OCI-LY1 (cell line): ENCODE results near the gene DPEP2NB.

Experiments
- H2AFZ ChIP-seq: fragments of 200-600 bp; sonication (generic), shearing (Covaris generic); 2 replicates; pipeline ENCODE4 v1.6.0; 2014; ENCODE audit warnings: antibody characterized with exemption, mild to moderate bottlenecking, low read length
- H3F3A ChIP-seq: fragments of 200-600 bp; sonication (generic), shearing (Covaris generic); 2 replicates; pipeline ENCODE4 v1.6.0; 2014; ENCODE audit warnings: mild to moderate bottlenecking, antibody characterized with exemption, low read length, moderate library complexity; ENCODE audit not compliant: insufficient read depth
- H3K27ac ChIP-seq: fragments of 200-600 bp; sonication (generic); 2 replicates; pipeline ENCODE4 v1.5.1; 2014; ENCODE audit warnings: low read length, mixed run types, mild to moderate bottlenecking, low read depth; ENCODE audit not compliant: poor library complexity, severe bottlenecking
- H3K27me3 ChIP-seq: fragments of 200-600 bp; sonication (generic); 2 replicates; pipeline ENCODE4 v1.6.0; 2014; ENCODE audit warnings: antibody characterized with exemption, mild to moderate bottlenecking, low read length, moderate library complexity; ENCODE audit not compliant: insufficient read depth
- H3K36me3 ChIP-seq: fragments of 200-600 bp; sonication (generic); 2 replicates; pipeline ENCODE4 v1.6.1; 2014; ENCODE audit warnings: mild to moderate bottlenecking, antibody characterized with exemption, low read length, moderate library complexity, mixed read lengths; ENCODE audit not compliant: insufficient read depth
- H3K4me1 ChIP-seq: fragments of 200-600 bp; sonication (generic); 2 replicates; pipeline ENCODE4 v1.5.1; 2014; ENCODE audit warnings: mild to moderate bottlenecking, low read length, moderate library complexity; ENCODE audit not compliant: insufficient read depth, severe bottlenecking
- H3K4me2 ChIP-seq: fragments of 200-600 bp; sonication (generic), shearing (Covaris generic); 2 replicates; pipeline ENCODE4 v1.6.1; 2014; ENCODE audit warnings: low read length
- H3K4me3 ChIP-seq: fragments of 200-600 bp; sonication (generic); 2 replicates; pipeline ENCODE4 v1.5.1; 2014; ENCODE audit warnings: low read length, low read depth, mild to moderate bottlenecking, mixed read lengths; ENCODE audit not compliant: poor library complexity, severe bottlenecking
- H3K79me2 ChIP-seq: fragments of 200-600 bp; shearing (Covaris generic); 2 replicates; pipeline ENCODE4 v1.6.1; 2016; ENCODE audit warnings: mixed run types, low read length, mixed read lengths; ENCODE audit not compliant: insufficient read depth
- H3K9ac ChIP-seq: fragments of 200-600 bp; sonication (generic), shearing (Covaris generic); 2 replicates; pipeline ENCODE4 v1.6.1; 2014; ENCODE audit warnings: mild to moderate bottlenecking, low read length, mixed read lengths
- H3K9me2 ChIP-seq: fragments of 200-600 bp; sonication (generic), shearing (Covaris generic); 2 replicates; pipeline ENCODE4 v1.6.1; 2014; ENCODE audit warnings: low read depth, mild to moderate bottlenecking, low read length, mixed read lengths
- H3K9me3 ChIP-seq: fragments of 200-600 bp; shearing (Covaris generic); 2 replicates; pipeline ENCODE4 v1.6.1; 2014; ENCODE audit warnings: low read length, mixed read lengths
- H4K20me1 ChIP-seq: fragments of 200-600 bp; sonication (generic), shearing (Covaris generic); 2 replicates; pipeline ENCODE4 v1.6.0; 2016; ENCODE audit warnings: mild to moderate bottlenecking, low read length; ENCODE audit not compliant: insufficient read depth
- CTCF ChIP-seq: fragments of 200-600 bp; sonication (generic), shearing (Covaris generic); IDR thresholded peaks from 2 replicates; pipeline ENCODE4 v1.5.1; 2017; ENCODE audit warnings: mild to moderate bottlenecking, antibody characterized with exemption, low read length, moderate library complexity, mixed read lengths
- EZH2 ChIP-seq: fragments of 200-600 bp; sonication (generic), shearing (Covaris generic); IDR thresholded peaks from 2 replicates; pipeline ENCODE4 v1.8.0; 2017; ENCODE audit warnings: borderline replicate concordance, mixed run types, mild to moderate bottlenecking, antibody characterized with exemption, low read length, moderate library complexity, mixed read lengths

Gene DPEP2NB

GRCh38 chr16:67965668-67966548 is 49.8 kb downstream of the DPEP2NB start:
- no peak for TF ChIP-seq EZH2
- TF ChIP-seq CTCF, result no peak
- Histone ChIP-seq H2AFZ (no peak overlapping the region), H3K9me3 (no peaks in the 10 kb centered on the region), H3K4me1 (peaks cover 33% of the 10 kb centered on the region), H3K9me2 (no peaks in the 10 kb centered on the region), H3K79me2 (no peaks in the 10 kb centered on the region), H3K27me3 (no peaks in the 10 kb centered on the region), H4K20me1 (no peaks in the 10 kb centered on the region), H3K4me3 (no peak overlapping the region), H3K36me3 (0 out of 2 replicates have a peak, but pooled peaks cover 5% of the 10 kb centered on the region), H3K27ac (peak overlapping the region; percentile 13), H3F3A (no peaks in the 10 kb centered on the region), H3K4me2 (no peak overlapping the region), H3K9ac (no peak overlapping the region)

DNA sequence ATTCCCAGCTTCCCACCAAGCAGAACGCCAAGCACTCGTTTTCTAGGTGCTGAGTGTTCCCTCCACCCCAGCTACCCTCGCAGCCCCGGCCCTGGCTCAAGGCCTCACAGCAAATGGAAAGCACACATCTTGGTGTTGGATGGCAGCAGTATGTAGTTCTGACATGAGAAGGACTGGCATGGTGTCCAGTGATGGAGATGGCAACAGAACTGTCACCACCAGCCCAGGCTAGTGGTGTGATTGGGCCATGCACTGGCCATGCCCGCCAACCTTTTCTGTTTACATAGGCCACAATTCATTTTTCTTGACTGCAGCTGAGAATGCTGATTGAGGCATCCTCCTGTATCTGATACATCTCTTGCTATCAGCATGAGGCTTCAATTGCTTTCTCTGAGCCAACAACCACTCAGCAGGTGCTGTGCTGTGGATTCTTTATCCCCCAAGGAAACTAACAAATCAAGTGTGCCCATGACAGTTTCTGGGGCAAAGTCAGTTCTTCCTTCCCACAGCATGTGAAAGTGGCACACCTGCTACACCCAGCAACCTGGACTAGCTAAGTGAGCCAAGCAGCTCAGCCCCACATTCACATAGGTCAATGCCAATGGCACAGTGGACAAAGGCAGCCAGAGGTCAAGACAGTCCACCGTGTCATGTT is 51.1 kb downstream of the DPEP2NB start:
- Histone ChIP-seq H3K4me1 (peaks cover 33% of the 10 kb centered on the region), H2AFZ (no peak overlapping the region), H3K79me2 (no peaks in the 10 kb centered on the region), H3K9me2 (no peaks in the 10 kb centered on the region), H3F3A (no peaks in the 10 kb centered on the region), H3K27ac (no peak overlapping the region), H3K4me3 (no peak overlapping the region), H3K9ac (no peak overlapping the region), H3K27me3 (no peaks in the 10 kb centered on the region), H3K4me2 (no peak overlapping the region), H3K9me3 (no peaks in the 10 kb centered on the region), H3K36me3 (0 out of 2 replicates have a peak, but pooled peaks cover 5% of the 10 kb centered on the region), H4K20me1 (no peaks in the 10 kb centered on the region)
- no peak for TF ChIP-seq CTCF
- TF ChIP-seq EZH2, result no peak

DNA sequence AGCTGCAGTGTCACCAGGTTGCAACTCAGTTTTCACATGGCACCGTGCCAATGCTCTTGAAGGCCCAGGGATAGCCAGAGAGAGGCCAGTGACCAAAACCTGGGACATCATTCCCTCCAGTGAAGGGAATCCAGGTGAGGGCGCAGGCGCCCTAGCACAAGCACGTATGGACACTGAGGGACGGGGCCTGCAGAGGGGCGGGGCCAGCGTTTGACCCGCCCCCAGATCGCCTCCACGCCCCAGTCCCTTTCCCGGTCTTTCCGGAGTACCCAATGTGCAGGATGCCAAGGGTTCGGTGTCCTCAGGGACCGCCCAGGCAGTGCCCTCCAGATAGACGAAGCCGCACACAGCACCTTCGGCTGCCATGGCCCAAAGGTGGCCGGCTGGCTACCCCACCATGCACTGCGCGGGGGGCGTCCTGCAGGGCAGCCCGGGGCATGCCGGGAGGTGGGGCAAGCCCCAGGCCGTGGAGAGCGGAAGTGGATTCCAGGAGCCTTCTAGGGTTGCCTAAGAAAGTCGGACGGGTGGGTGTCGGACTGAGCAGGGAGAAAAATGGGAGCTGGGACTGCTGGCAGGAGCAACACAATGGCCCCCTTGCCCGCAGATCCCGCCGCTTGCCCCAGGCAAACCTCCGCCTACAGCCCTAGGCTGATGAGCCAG is 51.9 kb downstream of the DPEP2NB start:
- H3F3A ChIP-seq, result no peaks in the 10 kb centered on the region
- no peaks in the 10 kb centered on the region for H3K9me3 ChIP-seq
- no peak overlapping the region for H3K27ac ChIP-seq
- no peak overlapping the region for H2AFZ ChIP-seq
- no peak overlapping the region for H3K4me2 ChIP-seq
- no peaks in the 10 kb centered on the region for H3K79me2 ChIP-seq
- TF ChIP-seq CTCF (no peak), EZH2 (no peak)
- H3K4me3 ChIP-seq, result no peak overlapping the region
- no peaks in the 10 kb centered on the region for H3K9me2 ChIP-seq
- no peaks in the 10 kb centered on the region for H4K20me1 ChIP-seq
- H3K4me1 ChIP-seq, result peaks cover 24% of the 10 kb centered on the region
- 0 out of 2 replicates have a peak, but pooled peaks cover 5% of the 10 kb centered on the region for H3K36me3 ChIP-seq
- H3K9ac ChIP-seq, result no peak overlapping the region
- no peaks in the 10 kb centered on the region for H3K27me3 ChIP-seq
